HEK293 (cell line): ENCODE results near the gene UPB1.

Experiments
- ZBTB1 ChIP-seq: fragments of 450-650 bp; formaldehyde crosslinking; IDR thresholded peaks from 2 replicates; pipeline ENCODE4 v1.5.1; 2016; ENCODE audit warnings: missing biosample characterization, missing genetic modification characterization
- TF ChIP-seq, protein P1 (sequence below): fragments of 450-650 bp; formaldehyde crosslinking; IDR thresholded peaks from 2 replicates; pipeline ENCODE4 v1.5.1; 2016; ENCODE audit warnings: missing biosample characterization, missing genetic modification characterization
- TF ChIP-seq, protein P2 (sequence below): fragments of 450-650 bp; formaldehyde crosslinking; IDR thresholded peaks from 2 replicates; pipeline ENCODE4 v1.5.1; 2016; ENCODE audit warnings: missing biosample characterization, missing genetic modification characterization

DNA sequence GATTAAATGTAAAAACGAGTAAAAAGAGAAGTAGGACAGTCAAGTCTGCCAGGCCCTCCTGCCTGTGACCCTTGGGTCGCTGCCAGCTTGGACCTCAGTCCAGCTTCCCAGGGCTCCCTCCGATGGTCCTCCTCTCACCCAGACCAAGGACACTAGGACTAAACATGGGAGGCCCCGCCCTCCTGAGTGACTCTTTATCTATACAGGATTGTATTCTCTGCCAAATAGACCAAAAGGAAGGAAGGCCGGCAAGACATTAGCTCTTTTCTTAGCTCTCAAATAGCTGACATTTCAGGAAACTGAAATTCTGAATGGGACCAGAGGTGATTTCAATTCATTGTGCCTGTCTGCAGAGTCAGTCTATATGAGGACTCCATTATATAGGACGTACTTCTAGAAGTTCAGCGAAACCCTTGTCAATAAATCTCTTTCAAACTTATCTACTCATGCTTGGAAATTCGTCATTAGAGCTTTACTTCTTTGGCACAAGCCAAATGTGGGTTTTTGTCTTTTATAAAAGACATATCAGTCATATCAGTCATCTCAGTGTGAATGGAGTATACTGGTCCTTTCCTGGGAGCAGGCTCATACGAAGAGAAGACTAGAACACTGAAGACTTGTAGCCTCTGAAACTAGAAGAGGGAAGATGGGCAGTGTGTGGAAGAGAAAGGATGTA is 39.2 kb upstream of the UPB1 start:
- TF ChIP-seq, protein P1, sequence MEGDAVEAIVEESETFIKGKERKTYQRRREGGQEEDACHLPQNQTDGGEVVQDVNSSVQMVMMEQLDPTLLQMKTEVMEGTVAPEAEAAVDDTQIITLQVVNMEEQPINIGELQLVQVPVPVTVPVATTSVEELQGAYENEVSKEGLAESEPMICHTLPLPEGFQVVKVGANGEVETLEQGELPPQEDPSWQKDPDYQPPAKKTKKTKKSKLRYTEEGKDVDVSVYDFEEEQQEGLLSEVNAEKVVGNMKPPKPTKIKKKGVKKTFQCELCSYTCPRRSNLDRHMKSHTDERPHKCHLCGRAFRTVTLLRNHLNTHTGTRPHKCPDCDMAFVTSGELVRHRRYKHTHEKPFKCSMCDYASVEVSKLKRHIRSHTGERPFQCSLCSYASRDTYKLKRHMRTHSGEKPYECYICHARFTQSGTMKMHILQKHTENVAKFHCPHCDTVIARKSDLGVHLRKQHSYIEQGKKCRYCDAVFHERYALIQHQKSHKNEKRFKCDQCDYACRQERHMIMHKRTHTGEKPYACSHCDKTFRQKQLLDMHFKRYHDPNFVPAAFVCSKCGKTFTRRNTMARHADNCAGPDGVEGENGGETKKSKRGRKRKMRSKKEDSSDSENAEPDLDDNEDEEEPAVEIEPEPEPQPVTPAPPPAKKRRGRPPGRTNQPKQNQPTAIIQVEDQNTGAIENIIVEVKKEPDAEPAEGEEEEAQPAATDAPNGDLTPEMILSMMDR, result no peak
- TF ChIP-seq, protein P2, sequence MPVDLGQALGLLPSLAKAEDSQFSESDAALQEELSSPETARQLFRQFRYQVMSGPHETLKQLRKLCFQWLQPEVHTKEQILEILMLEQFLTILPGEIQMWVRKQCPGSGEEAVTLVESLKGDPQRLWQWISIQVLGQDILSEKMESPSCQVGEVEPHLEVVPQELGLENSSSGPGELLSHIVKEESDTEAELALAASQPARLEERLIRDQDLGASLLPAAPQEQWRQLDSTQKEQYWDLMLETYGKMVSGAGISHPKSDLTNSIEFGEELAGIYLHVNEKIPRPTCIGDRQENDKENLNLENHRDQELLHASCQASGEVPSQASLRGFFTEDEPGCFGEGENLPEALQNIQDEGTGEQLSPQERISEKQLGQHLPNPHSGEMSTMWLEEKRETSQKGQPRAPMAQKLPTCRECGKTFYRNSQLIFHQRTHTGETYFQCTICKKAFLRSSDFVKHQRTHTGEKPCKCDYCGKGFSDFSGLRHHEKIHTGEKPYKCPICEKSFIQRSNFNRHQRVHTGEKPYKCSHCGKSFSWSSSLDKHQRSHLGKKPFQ (tag by site-specific recombination), result no peak
- no peak for TF ChIP-seq ZBTB1 (tag by site-specific recombination)
